KMS-11 (cell line): ENCODE measurements around the gene SLPI.

Source experiments
- H2AFZ ChIP-seq: fragments of 200-600 bp; sonication (generic); 2 replicates; pipeline ENCODE4 v1.6.1; 2016; ENCODE audit warnings: antibody characterized with exemption, mixed run types, low read depth
- H3K27ac ChIP-seq: fragments of 200-600 bp; sonication (generic); 2 replicates; pipeline ENCODE4 v1.6.1; 2016; ENCODE audit warnings: mild to moderate bottlenecking, mixed run types
- H3K27me3 ChIP-seq: fragments of 200-600 bp; sonication (generic); 2 replicates; pipeline ENCODE4 v1.6.1; 2017; ENCODE audit warnings: mild to moderate bottlenecking, low read depth, mixed run types, moderate library complexity; ENCODE audit not compliant: insufficient read depth
- H3K36me3 ChIP-seq: fragments of 200-600 bp; sonication (generic); 2 replicates; pipeline ENCODE4 v1.6.1; 2017; ENCODE audit warnings: mild to moderate bottlenecking, mixed run types; ENCODE audit not compliant: insufficient read depth
- H3K4me1 ChIP-seq: fragments of 200-600 bp; sonication (generic); 2 replicates; pipeline ENCODE4 v1.6.1; 2016; ENCODE audit warnings: mild to moderate bottlenecking, low read depth, mixed run types; ENCODE audit not compliant: poor library complexity, severe bottlenecking
- H3K4me2 ChIP-seq: fragments of 200-600 bp; sonication (generic); 2 replicates; pipeline ENCODE4 v1.7.0; 2016; ENCODE audit warnings: mild to moderate bottlenecking, mixed run types
- H3K4me3 ChIP-seq: fragments of 200-600 bp; sonication (generic); IDR thresholded peaks from 2 replicates; pipeline ENCODE4 v1.6.1; 2017; ENCODE audit warnings: low read depth, low read length, mixed read lengths; ENCODE audit not compliant: insufficient read depth
- H3K79me2 ChIP-seq: fragments of 200-600 bp; sonication (generic); 2 replicates; pipeline ENCODE4 v1.6.1; 2016; ENCODE audit warnings: low read depth, mixed run types; ENCODE audit not compliant: insufficient read depth
- H3K9ac ChIP-seq: fragments of 200-600 bp; sonication (generic); 2 replicates; pipeline ENCODE4 v1.6.1; 2016; ENCODE audit warnings: mild to moderate bottlenecking, mixed run types
- H4K20me1 ChIP-seq: fragments of 200-600 bp; sonication (generic); 2 replicates; pipeline ENCODE4 v1.6.1; 2016; ENCODE audit warnings: mild to moderate bottlenecking, mixed run types; ENCODE audit not compliant: insufficient read depth
- CTCF ChIP-seq: fragments of 200-600 bp; sonication (generic); conservative IDR thresholded peaks from 2 replicates; pipeline ENCODE4 v1.6.1; 2017; ENCODE audit warnings: low read depth, mild to moderate bottlenecking, antibody characterized with exemption, low read length, moderate library complexity, mixed read lengths

SLPI gene

DNA sequence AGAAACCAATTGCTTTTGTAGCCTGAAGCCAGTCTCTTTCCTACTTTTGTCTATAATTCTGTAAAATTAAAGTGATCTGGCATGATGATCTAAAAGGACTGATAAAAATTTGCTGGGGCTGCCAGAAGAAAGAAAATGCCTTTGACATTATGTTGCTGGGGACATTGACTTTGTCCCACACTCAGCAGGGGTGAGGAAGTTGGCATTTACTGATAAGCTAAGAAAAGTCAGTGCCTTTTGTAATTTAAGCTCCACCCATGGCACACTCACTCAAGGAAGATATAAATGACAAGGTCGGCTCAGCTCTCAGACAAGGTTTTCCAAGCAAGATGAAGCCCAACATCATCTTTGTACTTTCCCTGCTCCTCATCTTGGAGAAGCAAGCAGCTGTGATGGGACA lies 47.6 kb downstream of the SLPI start, which contains the start of gene SEMG1:
SEMG1 (plus strand) TSS at position 309 of the 400 bp plus-strand sequence; CDS start at position 330, 21 bp downstream.
- Histone ChIP-seq H3K27me3 (no peaks in the 10 kb centered on the region), H3K9ac (no peak within 1 kb of the TSS), H3K4me3 (no peak within 1 kb of the TSS), H3K4me1 (no peaks in the 10 kb centered on the region), H3K27ac (no peak within 1 kb of the TSS), H2AFZ (no peak within 1 kb of the TSS), H3K36me3 (no peaks in the 10 kb centered on the region), H3K4me2 (no peak within 1 kb of the TSS), H3K79me2 (no peaks in the 10 kb centered on the region), H4K20me1 (no peaks in the 10 kb centered on the region)
- TF ChIP-seq CTCF = no peak
